ENCODE measurements around the gene TCF15. TPM values are rescaled to one million over a fixed set of nuclear protein-coding genes. Genes with fewer than 3 reads are reported as not detected.

Gene TCF15
- total and polyA plus RNA-seq, 2 of the 13 experiments (the other 11 are each of a cell fraction or from before 2014, with no cell fraction given), result not detected

GRCh38 chr20:646107-646867 lies 36.2 kb upstream of the TCF15 start (continued):
- peak; percentile 3; the same call in 1 of the 2 replicates for TF ChIP-seq ZC3H13 (CRISPR knock-in tag; IDR thresholded peaks at IDR 0.05)
- TF ChIP-seq BHLHE40 (IDR thresholded peaks at IDR 0.05; ENCODE audit: low read length), result peak; percentile 56; the same call in 1 of the 2 replicates
- TF ChIP-seq EP300 (IDR thresholded peaks at IDR 0.05; ENCODE audit: low read depth in 2 of 2, low read length in 2 of 2), result peak; percentile 44 to 51; a peak in 2 of 4 replicates
- no peak for TF ChIP-seq EP300 (CRISPR knock-in tag; IDR thresholded peaks at IDR 0.05; ENCODE audit: borderline replicate concordance)
- no peak for TF ChIP-seq SP1 (IDR thresholded peaks at IDR 0.05)
- 0 out of 2 replicates have a peak, but pooled peaks have one; percentile 13 for TF ChIP-seq SP1 (CRISPR knock-in tag; IDR thresholded peaks at IDR 0.05)
- TF ChIP-seq JUNB (CRISPR knock-in tag; IDR thresholded peaks at IDR 0.05; ENCODE audit: borderline replicate concordance), result peak; percentile 7; the same call in 1 of the 2 replicates
- TF ChIP-seq ZNF670 (CRISPR knock-in tag; IDR thresholded peaks at IDR 0.05; ENCODE audit: borderline replicate concordance), result 0 out of 2 replicates have a peak, but pooled peaks have one; percentile 45
- 0 out of 2 replicates have a peak, but pooled peaks have one; percentile 17 for TF ChIP-seq ZZZ3 (CRISPR knock-in tag; IDR thresholded peaks at IDR 0.05; ENCODE audit: borderline replicate concordance)
- 0 out of 2 replicates have a peak, but pooled peaks have one; percentile 40 for TF ChIP-seq ZBTB20 (CRISPR knock-in tag; IDR thresholded peaks at IDR 0.05; ENCODE audit: borderline replicate concordance, low read depth)
- no peak for TF ChIP-seq FOXA1 (IDR thresholded peaks at IDR 0.05)
- peak; percentile 45 for TF ChIP-seq FOXA1 (CRISPR knock-in tag; IDR thresholded peaks at IDR 0.05)
- no peak for TF ChIP-seq ZNF883 (CRISPR knock-in tag; IDR thresholded peaks at IDR 0.05; ENCODE audit: not compliant biosample characterization)
- TF ChIP-seq TFAP4 (IDR thresholded peaks at IDR 0.05; ENCODE audit: borderline replicate concordance, low read depth), result peak; percentile 21; the same call in 1 of the 2 replicates
- no peak for TF ChIP-seq SMARCC2 (IDR thresholded peaks at IDR 0.05)
- peak; percentile 48; the same call in 1 of the 2 replicates for TF ChIP-seq GFI1 (CRISPR knock-in tag; IDR thresholded peaks at IDR 0.05; ENCODE audit: borderline replicate concordance)
- TF ChIP-seq SP5 (CRISPR knock-in tag; IDR thresholded peaks at IDR 0.05; ENCODE audit: borderline replicate concordance, low read depth), result peak; percentile 71; the same call in 1 of the 2 replicates
- peak; percentile 42 for TF ChIP-seq CEBPG (CRISPR knock-in tag; IDR thresholded peaks at IDR 0.05)
- peak; percentile 80; the same call in 1 of the 2 replicates for TF ChIP-seq THRA (CRISPR knock-in tag; IDR thresholded peaks at IDR 0.05; ENCODE audit: borderline replicate concordance)
- 0 out of 2 replicates have a peak, but pooled peaks have one; percentile 1 for TF ChIP-seq ZNF263 (CRISPR knock-in tag; IDR thresholded peaks at IDR 0.05)
- peak in 1 of 2 experiments; percentile 35; a peak in 2 of 4 replicates for TF ChIP-seq POLR2A (IDR thresholded peaks at IDR 0.05; ENCODE audit: insufficient read depth in 1 of 2, low read depth in 2 of 2, low read length in 2 of 2)
- 0 out of 2 replicates have a peak, but pooled peaks have one; percentile 45 for TF ChIP-seq CREB1 (IDR thresholded peaks at IDR 0.05)
- no peak for TF ChIP-seq CREB1 (CRISPR knock-in tag; IDR thresholded peaks at IDR 0.05)
- peak; percentile 57 for TF ChIP-seq HIC2 (CRISPR knock-in tag; IDR thresholded peaks at IDR 0.05; ENCODE audit: low read depth)
- TF ChIP-seq ASH2L (IDR thresholded peaks at IDR 0.05; ENCODE audit: insufficient read length, low read depth, low read length), result peak; percentile 70
- TF ChIP-seq GATAD2A (CRISPR knock-in tag; IDR thresholded peaks at IDR 0.05), result peak; percentile 49; the same call in 1 of the 2 replicates
- 0 out of 2 replicates have a peak, but pooled peaks have one; percentile 5 for TF ChIP-seq HMG20B (CRISPR knock-in tag; conservative IDR thresholded peaks at IDR 0.05)

Data from HepG2 (cell line).